ENCODE data around the gene SH3GL2.
A peak's percentile ranks its signal among the peaks of the same experiment; 100 is the strongest.

Gene SH3GL2

GRCh38 chr9:17824191-17824590, 245.3 kb downstream of the SH3GL2 start:
- DNase-seq = no peak

GRCh38 chr9:17824616-17825264, 245.9 kb downstream of the SH3GL2 start:
- peak; percentile 13 for DNase-seq

- DNase-seq = no peak
These were observed 246.4 kb downstream of the SH3GL2 start for GRCh38 chr9:17825265-17825659.

- no peak for DNase-seq
These were observed 250.2 kb downstream of the SH3GL2 start for GRCh38 chr9:17829064-17829463.

GRCh38 chr9:17829812-17830385, 251.0 kb downstream of the SH3GL2 start:
- no peak for DNase-seq

GRCh38 chr9:17832812-17833211, 253.9 kb downstream of the SH3GL2 start:
- no peak for DNase-seq

GRCh38 chr9:17833846-17834245, 255.0 kb downstream of the SH3GL2 start:
- DNase-seq = no peak

GRCh38 chr9:17837965-17838364, 259.1 kb downstream of the SH3GL2 start:
- DNase-seq = no peak

GRCh38 chr9:17839776-17840175, 260.9 kb downstream of the SH3GL2 start:
- DNase-seq = no peak

- no peak for DNase-seq
These were observed 264.4 kb downstream of the SH3GL2 start for GRCh38 chr9:17843236-17843635.

All from retina (tissue), 1 donor.